Peyer's patch (tissue), 4 donors: ENCODE results near the gene AP1S3.

ENCODE experiments used
- POLR2A ChIP-seq, 2 donors: fragments of 450-650 bp; IDR thresholded peaks; one replicate each; pipeline ENCODE4 v1.5.1; 2017; ENCODE audit warnings: antibody characterized with exemption in 2 of 2, mild to moderate bottlenecking in 2 of 2, moderate library complexity in 2 of 2
- TF ChIP-seq, protein P1 (sequence below), 6 experiments: fragments of 450-650 bp in 4 of 6; fragments of 200-600 bp in 2 of 6; sonication (generic) in 1 of 6; IDR thresholded peaks; one replicate each; pipeline ENCODE4 v1.5.1; 2017 to 2019; ENCODE audit warnings: antibody characterized with exemption in 6 of 6, mild to moderate bottlenecking in 3 of 6, moderate library complexity in 1 of 6

DNA sequence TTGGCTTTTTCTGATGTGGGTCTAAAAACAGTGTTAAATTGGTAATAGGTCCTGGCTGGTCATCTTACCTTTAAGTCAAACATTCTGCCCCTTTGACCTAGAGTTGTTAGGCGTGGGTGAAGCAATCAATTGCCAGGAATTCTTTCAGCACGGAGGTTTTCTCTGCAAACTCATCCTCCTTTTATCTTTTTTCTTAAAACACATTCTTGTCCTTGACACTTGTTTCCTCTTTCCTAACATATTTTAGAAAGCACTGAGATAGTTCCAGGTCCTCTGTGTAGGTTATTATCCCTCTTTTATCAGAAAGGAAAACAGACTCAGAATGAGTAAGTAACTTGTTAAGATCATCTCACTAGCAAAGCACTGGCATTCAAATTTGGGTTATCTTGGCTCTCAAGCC, 18.6 kb upstream of the AP1S3 start:
- TF ChIP-seq, protein P1, sequence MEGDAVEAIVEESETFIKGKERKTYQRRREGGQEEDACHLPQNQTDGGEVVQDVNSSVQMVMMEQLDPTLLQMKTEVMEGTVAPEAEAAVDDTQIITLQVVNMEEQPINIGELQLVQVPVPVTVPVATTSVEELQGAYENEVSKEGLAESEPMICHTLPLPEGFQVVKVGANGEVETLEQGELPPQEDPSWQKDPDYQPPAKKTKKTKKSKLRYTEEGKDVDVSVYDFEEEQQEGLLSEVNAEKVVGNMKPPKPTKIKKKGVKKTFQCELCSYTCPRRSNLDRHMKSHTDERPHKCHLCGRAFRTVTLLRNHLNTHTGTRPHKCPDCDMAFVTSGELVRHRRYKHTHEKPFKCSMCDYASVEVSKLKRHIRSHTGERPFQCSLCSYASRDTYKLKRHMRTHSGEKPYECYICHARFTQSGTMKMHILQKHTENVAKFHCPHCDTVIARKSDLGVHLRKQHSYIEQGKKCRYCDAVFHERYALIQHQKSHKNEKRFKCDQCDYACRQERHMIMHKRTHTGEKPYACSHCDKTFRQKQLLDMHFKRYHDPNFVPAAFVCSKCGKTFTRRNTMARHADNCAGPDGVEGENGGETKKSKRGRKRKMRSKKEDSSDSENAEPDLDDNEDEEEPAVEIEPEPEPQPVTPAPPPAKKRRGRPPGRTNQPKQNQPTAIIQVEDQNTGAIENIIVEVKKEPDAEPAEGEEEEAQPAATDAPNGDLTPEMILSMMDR (IDR thresholded peaks at IDR 0.05): no peak
- TF ChIP-seq POLR2A (IDR thresholded peaks at IDR 0.05): no peak
